ENCODE results near the gene CFAP100. TPM values are rescaled to one million over a fixed set of nuclear protein-coding genes. Genes with fewer than 3 reads are reported as not detected.

Gene CFAP100
- total RNA-seq (2022; extraction: Qiagen RNA extraction) = not detected in 5 replicates

GRCh38 chr3:126394179-126394976, at the start of gene CFAP100:
CFAP100 (plus strand) TSS chr3:126394909; CDS start chr3:126396001, 1,092 bp downstream.

GRCh38 chr3:126357295-126358037, 37.2 kb upstream of the CFAP100 start, which contains the start of gene KLF15:
KLF15 (minus strand) TSS chr3:126357408; CDS start chr3:126352922, 4,486 bp downstream.

GRCh38 chr3:126475413-126476114, 80.9 kb downstream of the CFAP100 start, which contains the start of gene ZXDC:
ZXDC (minus strand) TSS chr3:126475891; CDS start chr3:126475865, 26 bp downstream.

Other genes starting within 250 kb of the CFAP100 start
- gene ALDH1L1, start 214.3 kb upstream of the CFAP100 start, total RNA-seq (2022; extraction: Qiagen RNA extraction) = 0.14 to 0.76 TPM (median 0.39 TPM) in 5 replicates
- 0.42 to 0.56 TPM (median 0.43 TPM) in 5 replicates for gene KLF15, start 37.5 kb upstream of the CFAP100 start, total RNA-seq (2022; extraction: Qiagen RNA extraction)
- 6.8 to 9.0 TPM (median 8.4 TPM) in 5 replicates for gene ZXDC, start 81.0 kb downstream of the CFAP100 start, total RNA-seq (2022; extraction: Qiagen RNA extraction)
- gene UROC1, start 122.9 kb downstream of the CFAP100 start, total RNA-seq (2022; extraction: Qiagen RNA extraction) = not detected in 5 replicates
- 0.40 to 1.3 TPM (median 0.85 TPM) in 5 replicates for gene CHST13, start 129.2 kb downstream of the CFAP100 start, total RNA-seq (2022; extraction: Qiagen RNA extraction)
- gene C3orf22, start 164.0 kb downstream of the CFAP100 start, total RNA-seq (2022; extraction: Qiagen RNA extraction) = not detected in 5 replicates